ENCODE data around the gene CDK15.
"Not testable (repeated sequence)": the region's sequence is repeated elsewhere in the genome, so short reads cannot be mapped to it uniquely, and the experiment has no call there.

The CDK15 gene

DNA sequence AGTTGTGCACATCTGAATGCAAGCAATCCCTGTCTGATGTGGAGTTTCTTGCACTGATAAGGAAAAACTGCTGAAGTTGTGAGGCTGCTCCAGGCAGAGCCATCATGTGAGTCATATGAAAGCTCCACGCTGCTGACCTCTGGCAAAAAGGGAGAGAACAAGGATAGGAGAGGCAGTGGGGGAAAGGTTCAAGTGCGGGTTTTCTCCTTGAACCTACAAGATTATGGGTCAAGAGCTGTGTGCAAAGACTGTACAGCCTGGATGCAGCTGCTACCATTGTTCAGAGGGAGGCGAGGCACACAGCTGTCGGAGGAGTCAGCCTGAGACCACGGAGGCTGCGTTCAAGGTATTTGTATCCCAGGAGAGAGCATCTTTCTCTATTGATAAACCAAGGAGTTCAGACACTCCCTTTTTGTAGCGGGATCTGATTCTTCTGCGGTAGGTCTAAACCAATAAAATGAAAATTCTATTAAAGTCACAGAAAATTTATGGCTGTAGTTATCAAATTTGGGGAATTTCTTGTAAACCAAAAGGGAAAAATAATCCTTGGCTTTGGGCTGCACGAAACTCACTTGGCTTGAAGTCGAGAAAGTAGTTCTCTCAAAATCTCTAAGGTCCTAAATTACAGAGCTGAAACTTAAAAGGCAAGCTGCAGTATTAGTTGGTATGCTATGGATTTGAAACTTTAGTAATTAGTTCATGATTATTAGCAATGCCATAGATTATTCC lies at the start of gene CDK15:
Gene CDK15 (plus strand): TSS at position 96 of the 729 bp plus-strand sequence. CDS start 128 bp downstream, at position 224.
- DNase-seq, result no peak

DNA sequence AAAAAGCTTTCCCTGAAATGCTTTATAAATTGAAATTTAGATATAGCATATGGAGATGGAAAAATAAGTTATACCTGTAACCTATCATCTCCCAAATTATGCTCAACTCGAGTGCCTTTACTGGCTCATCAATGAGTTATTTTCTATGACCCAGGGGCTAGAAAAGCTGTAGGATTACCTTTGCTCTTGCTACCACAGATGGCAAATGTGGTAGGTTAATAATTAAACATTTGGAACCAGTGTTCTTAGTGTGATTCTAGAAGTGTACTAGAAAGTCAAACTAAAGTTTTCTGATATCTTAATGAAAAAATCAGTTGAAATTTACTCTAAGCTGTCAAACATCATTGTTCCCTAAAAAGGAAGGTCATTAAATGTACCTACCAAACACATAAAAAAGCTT lies 48.1 kb upstream of the CDK15 start:
- DNase-seq, result no peak

DNA sequence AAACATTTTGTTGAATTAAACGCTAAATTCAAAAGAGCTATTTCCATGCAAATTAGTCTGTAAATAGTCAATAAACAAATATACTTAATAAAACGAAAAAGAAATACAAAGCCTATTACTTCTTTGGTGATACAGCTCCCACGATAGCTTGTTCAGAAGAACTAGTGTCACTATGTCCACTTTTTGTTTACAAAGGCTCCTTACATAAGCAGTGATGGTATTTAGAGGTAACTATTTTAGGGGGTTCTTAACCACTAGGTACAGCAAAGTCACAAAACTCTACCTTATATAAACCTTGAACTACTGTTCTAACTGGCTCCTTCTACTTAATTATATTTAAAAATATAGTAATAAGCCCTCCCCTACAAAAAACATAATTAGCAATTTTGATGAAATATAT lies 47.5 kb upstream of the CDK15 start:
- DNase-seq, result no peak

DNA sequence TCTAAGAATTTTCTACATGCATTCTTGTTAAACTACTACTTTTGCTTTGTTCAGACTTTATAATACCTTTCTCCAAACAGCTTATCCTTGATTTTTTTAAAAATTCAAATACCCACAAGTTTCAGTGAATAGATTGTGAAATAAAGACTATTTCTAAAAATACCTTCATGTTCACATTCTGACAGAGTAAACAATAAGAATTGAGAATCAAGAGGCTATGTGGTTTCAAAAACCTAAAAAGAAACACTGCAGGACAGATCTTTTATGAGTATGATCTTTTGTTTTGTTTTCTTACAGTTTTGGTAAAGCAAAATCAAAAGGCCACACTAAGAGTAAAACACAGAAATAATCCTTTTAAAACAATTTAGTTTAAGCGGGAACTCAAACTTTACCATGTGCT lies 46.8 kb upstream of the CDK15 start:
- DNase-seq, result no peak

DNA sequence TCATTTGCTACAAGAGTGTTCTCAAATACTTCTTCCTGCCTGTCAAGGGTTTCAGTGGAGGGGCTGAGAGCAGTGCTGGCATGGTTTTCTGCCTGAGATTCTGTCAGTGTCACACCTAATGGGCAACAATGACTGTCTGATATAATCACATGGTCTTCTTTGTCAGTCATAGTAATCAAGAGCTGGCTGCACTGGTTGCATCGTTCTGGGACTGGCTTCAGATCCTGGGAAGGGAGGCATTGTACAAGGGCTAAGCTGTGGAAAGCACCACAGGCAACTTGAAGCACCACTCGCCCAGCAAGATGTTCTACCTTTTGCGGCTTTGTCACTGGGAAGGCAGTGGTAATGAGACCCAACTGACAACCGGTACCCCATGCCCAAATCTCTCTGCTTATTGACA lies 45.2 kb upstream of the CDK15 start:
- DNase-seq, result no peak

DNA sequence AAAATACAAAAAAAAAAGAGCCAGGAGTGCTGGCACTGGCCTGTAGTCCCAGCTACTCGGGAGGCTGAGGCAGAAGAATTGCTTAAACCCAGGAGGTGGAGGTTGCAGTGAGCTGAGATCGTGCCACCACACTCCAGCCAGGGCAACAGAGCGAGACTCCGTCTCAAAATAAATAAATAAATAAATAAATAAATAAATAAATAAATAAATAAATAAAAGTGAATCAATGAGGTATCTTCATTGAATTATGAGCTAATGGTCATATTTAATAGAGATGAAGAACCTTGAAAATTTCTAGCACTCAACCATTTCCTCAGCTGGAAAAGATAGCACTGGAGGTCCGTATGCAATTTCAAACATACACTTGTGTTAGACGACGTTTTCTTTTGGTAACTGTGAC lies 41.9 kb upstream of the CDK15 start:
- not testable (repeated sequence) for DNase-seq

DNA sequence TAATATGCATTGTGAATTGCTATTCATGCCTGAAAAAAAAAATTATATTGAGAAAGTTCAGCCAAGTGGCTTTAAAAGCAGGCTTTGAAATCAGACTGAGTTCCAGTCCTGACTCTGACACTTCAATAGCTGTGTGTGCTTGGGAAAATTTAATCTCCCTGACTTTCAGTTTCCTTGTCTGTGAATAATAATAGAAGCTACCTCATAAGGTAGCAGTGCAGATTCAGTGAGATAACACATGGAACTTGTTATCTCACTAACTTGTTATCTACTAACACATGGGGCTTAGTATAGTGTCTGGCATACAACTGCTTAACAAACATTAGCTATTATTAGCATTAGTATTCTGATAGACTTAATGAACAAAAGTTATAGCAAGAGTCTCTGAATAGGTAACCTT lies 40.5 kb upstream of the CDK15 start:
- DNase-seq, result no peak

DNA sequence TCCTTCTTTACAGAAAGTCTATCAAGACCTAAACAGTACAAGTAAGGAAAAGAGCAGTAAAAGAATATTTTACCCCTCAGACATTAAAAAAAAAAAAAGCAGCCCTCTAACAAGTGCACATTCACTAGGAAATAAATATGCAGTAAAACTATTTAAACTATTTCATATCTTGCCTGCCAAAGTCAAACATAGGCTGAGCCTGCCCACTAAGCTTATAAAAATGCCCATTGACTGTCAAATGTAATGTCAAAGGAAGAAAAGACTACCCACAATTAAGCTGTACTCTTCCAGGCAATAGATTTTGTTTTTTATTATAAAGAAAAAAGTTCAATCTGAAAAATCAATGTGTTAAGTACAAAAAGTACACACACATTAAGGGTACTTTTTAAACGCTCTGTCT lies 37.4 kb upstream of the CDK15 start:
- DNase-seq, result no peak

DNA sequence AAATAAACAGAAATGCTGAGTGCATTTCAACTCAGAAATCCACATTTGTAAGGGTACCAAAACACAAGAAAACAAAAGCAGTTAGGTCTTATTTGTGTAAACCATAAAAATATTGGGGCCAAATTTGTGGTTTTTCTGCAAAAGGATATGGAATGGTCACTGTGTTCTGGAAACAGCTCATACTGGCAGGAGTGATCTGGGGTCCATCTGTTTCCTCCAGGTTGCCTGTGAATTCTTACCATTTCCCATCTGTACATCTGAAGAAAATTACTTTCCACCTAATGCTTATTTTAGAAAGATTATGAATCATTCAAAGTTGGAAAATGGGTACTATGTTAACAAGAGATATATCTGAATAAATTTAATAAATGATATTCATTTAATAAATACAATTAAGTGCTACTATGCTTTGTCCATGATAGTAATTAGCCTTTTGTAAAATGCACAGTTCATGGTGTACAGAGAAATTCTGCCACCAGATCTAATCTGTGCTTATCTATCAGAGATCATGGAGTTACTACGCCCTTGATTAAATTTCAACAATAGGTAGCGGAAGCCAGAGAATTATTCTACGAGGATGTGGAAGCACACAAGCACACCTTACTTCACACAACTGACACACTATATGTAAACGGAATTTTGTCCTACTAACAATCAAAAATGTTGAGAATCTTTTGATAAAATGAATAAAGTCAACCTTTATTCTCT lies 36.5 kb upstream of the CDK15 start:
- DNase-seq, result no peak

DNA sequence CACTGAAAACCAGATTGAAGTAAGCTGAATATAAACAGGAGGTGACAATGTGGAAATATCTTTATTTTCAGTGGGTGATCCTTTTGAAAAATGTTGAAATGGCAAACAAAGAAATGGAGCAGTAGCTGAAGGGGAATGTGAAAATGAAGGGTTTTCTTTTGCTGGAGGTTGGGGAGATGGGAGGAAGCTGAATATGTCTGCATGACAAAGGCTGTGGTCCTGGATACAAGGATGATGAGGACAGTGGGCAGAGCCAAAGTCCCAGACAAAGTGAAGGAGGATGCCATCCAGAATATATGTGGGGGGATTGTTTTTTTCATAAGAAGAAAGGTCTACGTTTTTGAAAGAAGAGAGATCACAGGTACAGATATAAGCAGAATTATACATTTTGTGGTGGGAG lies 32.3 kb upstream of the CDK15 start:
- no peak for DNase-seq

DNA sequence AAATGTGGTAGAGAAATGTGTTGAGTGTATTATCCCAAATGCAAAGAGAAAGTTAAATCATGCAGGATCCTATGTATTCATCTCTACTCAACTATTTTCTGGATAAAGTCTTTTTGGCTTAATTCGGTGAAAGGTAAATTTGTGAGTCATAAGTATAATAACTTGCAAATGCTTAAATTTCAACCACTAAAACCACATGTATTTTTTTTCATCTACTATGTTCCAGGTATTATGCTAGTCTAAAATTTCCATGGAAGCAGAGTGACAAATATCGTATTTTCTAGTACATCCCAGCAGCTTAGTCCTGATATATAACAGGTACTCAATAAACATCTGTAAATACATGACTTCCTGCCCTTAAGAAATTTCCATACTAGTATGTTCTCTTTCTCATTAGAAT lies 31.8 kb upstream of the CDK15 start:
- no peak for DNase-seq

DNA sequence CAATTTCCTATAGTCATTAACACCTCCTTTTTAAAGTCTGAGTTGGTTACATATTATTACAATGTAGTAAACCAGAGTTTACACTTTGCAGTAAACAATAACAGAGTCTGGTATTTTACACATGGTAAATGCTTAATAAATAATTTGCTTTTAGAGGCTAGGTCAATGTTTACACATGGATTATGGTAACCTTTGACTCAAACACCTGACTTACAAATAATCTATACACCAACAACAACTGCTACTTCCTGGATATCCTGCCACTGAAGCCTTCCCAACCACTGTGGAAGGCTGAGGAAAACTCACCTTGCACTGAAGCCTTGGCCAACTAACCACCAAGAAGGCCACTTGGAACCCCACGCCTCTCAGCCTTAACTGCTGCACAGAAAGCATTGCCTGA lies 31.0 kb upstream of the CDK15 start:
- DNase-seq, result no peak

DNA sequence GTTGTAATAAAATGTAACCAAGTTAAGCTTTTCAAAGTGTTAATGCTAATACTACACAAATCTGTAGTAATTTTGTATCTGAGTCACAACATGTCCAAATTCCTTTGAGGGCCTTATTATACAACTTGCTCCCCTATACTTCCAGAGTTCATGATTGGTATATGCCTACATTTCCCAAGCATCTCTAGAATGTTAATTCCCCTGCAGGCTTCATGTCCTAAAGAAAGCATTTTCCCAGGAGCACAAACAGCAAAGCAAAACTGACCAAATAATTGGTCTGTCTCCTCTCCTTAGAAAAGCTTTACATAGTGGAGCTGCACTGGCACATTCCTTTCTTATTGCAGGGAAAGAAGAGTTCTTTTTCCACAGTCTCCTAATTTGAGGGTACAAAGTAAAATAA lies 29.3 kb upstream of the CDK15 start:
- DNase-seq, result no peak

DNA sequence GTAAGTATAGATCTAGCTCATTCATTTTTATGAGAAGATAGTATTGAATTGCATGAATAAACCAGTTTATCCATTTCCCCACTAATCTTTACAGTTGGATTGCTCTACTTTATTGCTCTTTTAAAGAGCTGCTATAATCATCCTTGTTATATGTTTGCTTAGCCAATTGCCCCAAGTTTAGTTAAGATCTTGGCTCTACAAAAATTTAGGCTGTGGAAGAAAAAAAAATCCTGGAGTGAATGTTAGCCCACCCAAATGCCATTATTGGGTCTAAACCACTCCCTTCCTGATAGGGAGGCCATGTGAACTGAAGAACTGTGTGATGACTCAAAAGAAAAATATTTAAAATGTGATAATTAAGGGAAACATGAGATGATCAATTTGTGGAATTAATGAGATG lies 28.5 kb upstream of the CDK15 start:
- DNase-seq, result no peak

DNA sequence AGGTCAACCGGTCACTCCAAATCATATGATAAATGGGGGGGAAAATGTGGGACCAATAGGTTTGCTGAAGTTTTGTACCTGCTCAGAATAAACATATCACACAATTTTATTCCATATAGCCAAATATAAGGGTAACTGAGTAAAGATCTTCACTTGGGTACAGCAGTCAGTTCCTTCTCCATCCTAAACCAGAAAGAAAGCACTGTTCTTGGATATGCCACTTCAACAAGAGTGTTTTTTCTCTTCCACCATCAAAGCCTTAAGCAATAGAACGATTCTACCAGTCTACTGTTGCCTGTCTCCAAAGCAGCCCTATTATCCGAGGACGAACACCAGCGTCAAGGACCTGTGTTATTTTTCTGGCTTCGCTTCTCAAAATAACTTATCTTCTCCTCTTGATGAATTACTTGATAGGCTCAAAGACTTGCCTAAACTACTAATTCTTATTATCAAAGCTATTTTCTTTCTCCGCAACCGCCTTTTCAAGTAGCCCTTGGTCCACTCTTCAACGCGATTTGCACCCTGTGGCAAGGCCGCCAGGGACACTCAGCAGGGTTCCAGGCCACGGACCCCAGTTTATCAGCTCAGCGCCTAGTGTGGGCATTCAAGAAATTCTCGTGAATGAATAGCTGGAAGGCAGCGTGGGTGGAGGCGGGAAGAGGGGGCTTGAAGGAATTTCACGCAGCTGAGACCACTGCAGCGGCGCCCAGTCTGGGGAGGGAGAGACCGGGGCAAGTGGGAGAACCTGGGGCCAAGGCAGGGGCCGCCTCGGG lies 26.2 kb upstream of the CDK15 start:
- no peak for DNase-seq

DNA sequence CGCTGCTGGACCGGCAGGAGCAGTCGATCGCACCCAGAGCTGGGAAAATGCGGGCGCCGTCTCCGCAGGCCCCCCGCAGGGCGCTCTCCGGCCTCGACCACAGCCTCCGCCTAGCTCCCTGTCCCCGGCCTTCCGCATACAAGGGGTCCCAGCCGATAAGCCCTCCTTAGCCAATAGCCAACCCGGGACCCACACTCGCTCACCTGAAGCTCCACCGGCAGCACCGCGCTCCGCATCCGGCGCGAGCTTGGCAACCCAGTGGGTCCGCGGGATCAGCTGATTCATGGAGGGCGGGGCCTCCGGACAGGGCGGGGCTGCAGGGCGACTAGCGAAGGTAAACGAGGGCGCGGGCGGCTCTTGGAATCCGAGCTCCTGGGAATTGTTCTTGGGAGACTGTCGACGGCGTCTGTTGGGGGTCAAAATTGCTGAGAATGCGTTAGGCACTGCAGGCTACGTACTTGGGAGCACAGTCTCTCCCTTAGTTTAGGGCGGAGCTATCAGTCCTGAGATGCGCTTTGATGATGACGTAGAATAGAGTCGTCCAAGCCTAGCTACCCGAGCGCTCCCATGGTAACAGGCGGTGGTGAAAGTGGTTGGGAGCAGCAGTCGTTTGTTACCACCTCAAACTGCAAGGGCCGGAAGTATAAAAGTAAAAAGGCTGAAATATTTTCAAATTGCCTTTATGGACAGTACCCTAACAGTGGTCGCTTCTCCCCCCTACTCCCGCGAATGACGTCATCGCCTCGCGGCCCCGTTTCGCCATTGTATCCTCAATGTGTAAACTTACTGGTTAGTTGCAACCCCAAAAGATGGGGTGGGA lies 25.5 kb upstream of the CDK15 start, which contains the start of gene ALS2:
Gene ALS2 (minus strand): TSS at position 260 of the 820 bp plus-strand sequence. CDS start 12,048 bp downstream, outside the sequence.
- peak; percentile 94 for DNase-seq

DNA sequence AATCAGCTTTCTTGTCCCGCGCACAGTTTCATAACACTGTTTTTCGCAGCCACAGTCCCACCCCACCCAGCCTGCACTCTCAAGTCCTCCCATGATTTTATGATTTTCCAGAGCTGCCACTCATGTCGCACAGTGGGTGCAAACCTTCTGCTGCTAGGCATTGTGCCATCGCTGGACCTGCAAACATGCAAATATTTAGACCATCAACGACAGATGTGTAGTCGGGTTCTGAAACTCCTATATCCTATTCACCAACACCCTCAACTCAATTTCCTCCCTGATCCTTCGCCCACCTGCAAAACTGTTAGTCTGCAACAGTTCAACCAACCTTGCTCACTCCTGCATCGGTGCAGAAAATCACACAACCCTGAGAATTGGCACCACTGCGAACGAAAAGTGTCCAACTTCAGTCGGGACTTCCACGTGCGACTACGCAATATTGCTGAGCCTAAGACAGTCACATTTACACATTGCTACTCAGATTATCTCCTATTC lies 24.7 kb upstream of the CDK15 start:
- no peak for DNase-seq

DNA sequence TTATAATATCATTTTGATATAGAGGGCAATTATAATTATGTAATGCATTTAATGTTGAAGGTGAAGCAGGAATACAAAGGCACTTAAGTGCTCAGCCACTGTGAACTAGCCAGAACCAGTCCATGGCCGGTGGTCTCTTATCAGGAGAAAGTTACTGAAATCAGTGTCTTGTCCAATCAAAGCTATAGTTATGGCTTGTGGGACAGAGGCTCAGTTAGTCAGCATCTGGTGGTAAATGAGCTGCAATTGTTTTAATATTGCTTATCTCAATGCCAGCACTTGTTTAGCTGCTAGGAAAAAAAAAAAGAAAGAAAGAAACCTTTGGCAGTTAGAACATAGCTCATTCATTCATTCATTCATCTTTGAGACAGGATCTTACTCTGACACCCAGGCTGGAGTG lies 21.8 kb upstream of the CDK15 start:
- no peak for DNase-seq

DNA sequence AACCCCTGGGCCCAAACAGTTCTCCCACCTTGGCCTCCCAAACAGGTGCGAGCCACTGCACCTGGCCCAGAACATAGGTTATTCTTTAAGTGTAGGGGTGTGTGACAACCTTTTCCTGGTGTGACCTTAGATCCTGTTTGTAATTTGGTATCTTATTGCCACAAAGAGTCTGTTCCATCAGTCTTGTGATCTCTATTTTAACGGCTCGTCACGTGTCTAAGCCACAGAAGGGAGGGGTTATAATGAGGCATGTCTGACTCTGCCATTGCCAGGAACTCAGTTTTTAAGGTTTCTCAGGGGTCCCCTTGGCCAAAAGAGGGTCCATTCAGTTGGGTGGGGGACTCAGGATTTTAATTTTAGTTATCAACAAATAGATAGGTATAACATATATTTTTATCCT lies 21.2 kb upstream of the CDK15 start:
- no peak for DNase-seq

DNA sequence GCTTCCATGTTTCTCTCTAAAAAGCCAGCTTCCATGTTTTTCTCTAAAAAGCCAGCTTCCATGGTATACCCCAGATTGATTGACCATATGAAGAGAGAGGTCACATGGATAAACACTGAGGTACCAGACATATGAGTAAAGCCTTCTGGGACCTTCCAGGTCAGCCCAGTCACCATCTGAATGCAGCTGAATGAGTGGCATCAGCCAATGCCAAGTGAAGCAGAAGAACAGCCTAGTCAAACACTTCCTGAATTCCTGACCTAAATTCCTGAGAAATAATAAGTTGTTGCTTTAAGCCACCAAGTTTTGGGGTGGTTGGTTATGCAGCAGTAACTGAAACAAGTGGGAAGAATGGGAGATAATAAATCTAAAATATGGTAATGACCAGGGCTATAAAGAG lies 19.9 kb upstream of the CDK15 start:
- no peak for DNase-seq

DNA sequence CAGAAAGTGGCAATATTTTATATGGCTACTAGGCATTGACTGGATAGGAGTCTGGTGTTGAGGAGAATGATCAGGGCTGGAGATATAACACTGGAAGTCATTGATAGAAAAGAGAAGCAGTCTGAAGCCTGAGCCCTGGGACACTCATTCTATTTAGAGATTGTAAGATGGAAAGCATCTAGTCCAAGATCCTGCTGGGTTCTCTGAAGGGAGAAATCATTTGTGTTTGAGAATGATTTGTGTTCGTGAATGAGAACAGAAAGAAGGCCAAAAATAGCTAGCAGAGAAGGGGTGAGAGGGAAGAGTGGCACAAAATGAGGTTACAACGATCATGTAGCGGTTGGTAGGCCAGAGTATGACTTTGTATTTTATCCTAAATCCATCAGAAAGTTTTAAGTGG lies 18.0 kb upstream of the CDK15 start:
- no peak for DNase-seq

DNA sequence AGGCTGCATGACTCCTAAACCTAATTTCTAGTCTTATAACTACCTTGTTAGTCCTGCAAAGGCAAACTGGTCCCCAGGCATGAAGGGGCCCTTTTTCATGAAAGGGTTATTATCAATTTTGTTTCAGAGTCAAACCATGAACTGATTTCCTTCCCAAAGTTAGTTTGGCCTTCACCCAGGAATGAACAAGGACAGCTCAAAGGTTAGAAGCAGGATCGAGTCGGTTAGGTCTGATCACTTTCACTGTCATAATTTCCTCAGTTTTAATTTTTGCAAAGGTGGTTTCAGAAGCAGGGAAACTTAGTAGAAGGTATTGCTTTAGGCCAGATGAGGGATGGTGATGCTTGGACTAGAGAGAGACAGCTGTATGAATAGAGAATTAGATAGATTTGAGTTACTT lies 16.9 kb upstream of the CDK15 start:
- DNase-seq, result no peak

DNA sequence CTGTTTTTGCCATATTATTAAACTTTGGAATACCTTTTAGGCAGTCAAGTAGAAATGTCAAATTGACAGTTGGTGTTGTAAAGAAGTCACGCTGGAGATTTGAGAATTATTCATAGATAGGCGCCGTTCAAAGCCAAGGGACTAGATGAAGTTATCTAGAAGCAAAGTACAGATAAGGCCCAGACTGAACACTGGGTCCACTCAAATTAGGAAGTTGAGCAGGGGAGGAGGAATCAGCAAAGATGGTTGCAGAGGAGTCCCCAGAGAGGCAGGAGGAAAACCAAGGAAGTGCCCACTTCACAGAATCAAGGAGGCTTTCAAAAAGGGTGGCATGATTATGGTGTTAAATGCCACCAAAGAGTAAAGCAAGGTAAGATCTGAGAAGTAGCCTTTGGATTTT lies 16.0 kb upstream of the CDK15 start:
- DNase-seq, result no peak
